Astrocyte (in vitro differentiated cells and primary cell): ENCODE results near the gene ERCC3. TPM values are rescaled to one million over a fixed set of nuclear protein-coding genes. Genes with fewer than 3 reads are reported as not detected.

ENCODE experiments used
- DNase-seq: peaks from one replicate; pipeline ENCODE4 v3.0.0-alpha.2; 2010; ENCODE audit warnings: low read depth
- FAIRE-seq: peaks from 2 replicates; lab custom pipeline; 2011; peaks lifted over from hg19 to GRCh38; lab: Jason Lieb, UNC
- H2AFZ ChIP-seq: 2 replicates; pipeline ENCODE4 v1.6.0; 2012; ENCODE audit warnings: low read depth, low read length, inconsistent platforms
- H3K27ac ChIP-seq: 2 replicates; pipeline ENCODE4 v1.5.1; 2011; ENCODE audit warnings: low read depth, low read length, inconsistent platforms
- H3K27me3 ChIP-seq: 2 replicates; pipeline ENCODE4 v1.6.0; 2011; ENCODE audit warnings: low read length, inconsistent platforms; ENCODE audit not compliant: insufficient read depth
- H3K36me3 ChIP-seq: 2 replicates; pipeline ENCODE4 v1.5.1; 2011; ENCODE audit warnings: low read length, inconsistent platforms; ENCODE audit not compliant: insufficient read depth
- H3K4me1 ChIP-seq: 2 replicates; pipeline ENCODE4 v1.5.1; 2011; ENCODE audit warnings: low read length, inconsistent platforms; ENCODE audit not compliant: insufficient read depth
- H3K4me2 ChIP-seq: 2 replicates; pipeline ENCODE4 v1.6.0; 2012; ENCODE audit warnings: low read length, inconsistent platforms
- H3K4me3 ChIP-seq: 2 replicates; pipeline ENCODE4 v1.5.1; 2011; ENCODE audit warnings: low read depth, mild to moderate bottlenecking, low read length, inconsistent platforms; ENCODE audit not compliant: insufficient read depth
- H3K79me2 ChIP-seq: 2 replicates; pipeline ENCODE4 v1.6.0; 2012; ENCODE audit warnings: mild to moderate bottlenecking, low read length, inconsistent platforms; ENCODE audit not compliant: insufficient read depth
- H3K9ac ChIP-seq: 2 replicates; pipeline ENCODE4 v1.6.0; 2012; ENCODE audit warnings: mild to moderate bottlenecking, low read length, inconsistent platforms
- H3K9me3 ChIP-seq: 2 replicates; pipeline ENCODE4 v1.5.1; 2012; ENCODE audit warnings: low read depth, mild to moderate bottlenecking, low read length, inconsistent platforms; ENCODE audit not compliant: insufficient read depth
- H4K20me1 ChIP-seq: 2 replicates; pipeline ENCODE4 v1.6.0; 2012; ENCODE audit warnings: low read length, inconsistent platforms; ENCODE audit not compliant: insufficient read depth
- H3K27ac Mint-ChIP-seq: one replicate; pipeline ENCODE4 v1.8.0; 2021; ENCODE audit warnings: mild to moderate bottlenecking, mixed read lengths; ENCODE audit not compliant: unreplicated experiment
- H3K27me3 Mint-ChIP-seq: one replicate; pipeline ENCODE4 v1.8.0; 2021; ENCODE audit warnings: low read depth, mixed read lengths; ENCODE audit not compliant: unreplicated experiment
- H3K36me3 Mint-ChIP-seq: one replicate; pipeline ENCODE4 v1.8.0; 2021; ENCODE audit warnings: low read depth, mixed read lengths; ENCODE audit not compliant: unreplicated experiment
- H3K4me1 Mint-ChIP-seq: one replicate; pipeline ENCODE4 v1.8.0; 2021; ENCODE audit warnings: low read depth, mixed read lengths; ENCODE audit not compliant: unreplicated experiment
- H3K4me3 Mint-ChIP-seq: one replicate; pipeline ENCODE4 v1.8.0; 2021; ENCODE audit warnings: mild to moderate bottlenecking, moderate library complexity, mixed read lengths; ENCODE audit not compliant: unreplicated experiment
- H3K9me3 Mint-ChIP-seq: one replicate; pipeline ENCODE4 v1.8.0; 2021; ENCODE audit warnings: mild to moderate bottlenecking, mixed read lengths; ENCODE audit not compliant: unreplicated experiment
- EZH2 ChIP-seq: IDR thresholded peaks from 2 replicates; pipeline ENCODE4 v1.6.1; 2012; ENCODE audit warnings: mild to moderate bottlenecking, low read length, inconsistent platforms; ENCODE audit not compliant: insufficient read depth
- total RNA-seq: library from RNA; stranded (reverse); gene quantifications from 2 replicates; pipeline ENCODE4 v1.2.1, GENCODE V29; 2021
- TF ChIP-seq, protein P1 (sequence below): IDR thresholded peaks from 2 replicates; pipeline ENCODE4 v1.5.1; 2011; ENCODE audit warnings: low read depth, mild to moderate bottlenecking, inconsistent platforms, low read length, moderate library complexity; ENCODE audit not compliant: insufficient read depth

ERCC3 gene
- total RNA-seq, 1 donor from 2014 or later: 34.8 TPM

- no peak for FAIRE-seq
- H3K9ac ChIP-seq: no peak overlapping the region
- Mint-ChIP-seq H3K4me3 (no peak overlapping the region), H3K36me3 (peaks cover 5% of the 10 kb centered on the region), H3K27ac (no peak overlapping the region), H3K4me1 (no peaks in the 10 kb centered on the region), H3K27me3 (no peaks in the 10 kb centered on the region), H3K9me3 (no peaks in the 10 kb centered on the region)
- DNase-seq: no peak
- no peaks in the 10 kb centered on the region for H3K4me1 ChIP-seq
- no peak overlapping the region for H2AFZ ChIP-seq
- H3K27me3 ChIP-seq: no peaks in the 10 kb centered on the region
- H4K20me1 ChIP-seq: no peaks in the 10 kb centered on the region
- no peaks in the 10 kb centered on the region for H3K79me2 ChIP-seq
- no peak overlapping the region for H3K4me2 ChIP-seq
- TF ChIP-seq, protein P1, sequence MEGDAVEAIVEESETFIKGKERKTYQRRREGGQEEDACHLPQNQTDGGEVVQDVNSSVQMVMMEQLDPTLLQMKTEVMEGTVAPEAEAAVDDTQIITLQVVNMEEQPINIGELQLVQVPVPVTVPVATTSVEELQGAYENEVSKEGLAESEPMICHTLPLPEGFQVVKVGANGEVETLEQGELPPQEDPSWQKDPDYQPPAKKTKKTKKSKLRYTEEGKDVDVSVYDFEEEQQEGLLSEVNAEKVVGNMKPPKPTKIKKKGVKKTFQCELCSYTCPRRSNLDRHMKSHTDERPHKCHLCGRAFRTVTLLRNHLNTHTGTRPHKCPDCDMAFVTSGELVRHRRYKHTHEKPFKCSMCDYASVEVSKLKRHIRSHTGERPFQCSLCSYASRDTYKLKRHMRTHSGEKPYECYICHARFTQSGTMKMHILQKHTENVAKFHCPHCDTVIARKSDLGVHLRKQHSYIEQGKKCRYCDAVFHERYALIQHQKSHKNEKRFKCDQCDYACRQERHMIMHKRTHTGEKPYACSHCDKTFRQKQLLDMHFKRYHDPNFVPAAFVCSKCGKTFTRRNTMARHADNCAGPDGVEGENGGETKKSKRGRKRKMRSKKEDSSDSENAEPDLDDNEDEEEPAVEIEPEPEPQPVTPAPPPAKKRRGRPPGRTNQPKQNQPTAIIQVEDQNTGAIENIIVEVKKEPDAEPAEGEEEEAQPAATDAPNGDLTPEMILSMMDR: no peak
- TF ChIP-seq EZH2: no peak
- H3K9me3 ChIP-seq: no peaks in the 10 kb centered on the region
- no peak overlapping the region for H3K4me3 ChIP-seq
- H3K36me3 ChIP-seq: peaks cover 14% of the 10 kb centered on the region
- H3K27ac ChIP-seq: no peak overlapping the region
These were observed 32.5 kb upstream of the ERCC3 start for GRCh38 chr2:127326289-127326945.

- H3K27ac ChIP-seq: no peak overlapping the region
- peaks cover 20% of the 10 kb centered on the region for H3K36me3 ChIP-seq
- Mint-ChIP-seq H3K36me3 (peaks cover 13% of the 10 kb centered on the region), H3K9me3 (peaks cover 6% of the 10 kb centered on the region), H3K27ac (no peak overlapping the region), H3K4me1 (no peaks in the 10 kb centered on the region), H3K4me3 (no peak overlapping the region), H3K27me3 (no peaks in the 10 kb centered on the region)
- no peak overlapping the region for H3K4me2 ChIP-seq
- no peak overlapping the region for H2AFZ ChIP-seq
- H3K27me3 ChIP-seq: no peaks in the 10 kb centered on the region
- FAIRE-seq (peak; percentile 60), DNase-seq (peak; percentile 25)
- TF ChIP-seq EZH2: no peak
- TF ChIP-seq, protein P1: peak; percentile 65
- no peak overlapping the region for H3K4me3 ChIP-seq
- H4K20me1 ChIP-seq: no peaks in the 10 kb centered on the region
- H3K4me1 ChIP-seq: no peaks in the 10 kb centered on the region
- H3K9ac ChIP-seq: no peak overlapping the region
- no peaks in the 10 kb centered on the region for H3K9me3 ChIP-seq
- no peaks in the 10 kb centered on the region for H3K79me2 ChIP-seq
These were observed 30.7 kb upstream of the ERCC3 start for GRCh38 chr2:127324635-127325034.

GRCh38 chr2:127321303-127321702 lies 27.4 kb upstream of the ERCC3 start:
- Histone ChIP-seq H3K4me2 (no peak overlapping the region), H3K27me3 (no peaks in the 10 kb centered on the region), H3K9me3 (no peaks in the 10 kb centered on the region), H3K79me2 (no peaks in the 10 kb centered on the region), H3K4me1 (no peaks in the 10 kb centered on the region), H3K4me3 (no peak overlapping the region), H3K27ac (no peak overlapping the region), H3K36me3 (peaks cover 26% of the 10 kb centered on the region), H4K20me1 (peaks cover 4% of the 10 kb centered on the region), H2AFZ (no peak overlapping the region), H3K9ac (no peak overlapping the region)
- no peak for FAIRE-seq
- Mint-ChIP-seq H3K4me1 (no peaks in the 10 kb centered on the region), H3K27ac (no peak overlapping the region), H3K36me3 (peaks cover 20% of the 10 kb centered on the region), H3K4me3 (no peak overlapping the region), H3K9me3 (peaks cover 6% of the 10 kb centered on the region), H3K27me3 (no peaks in the 10 kb centered on the region)
- no peak for DNase-seq
- TF ChIP-seq EZH2: no peak
- TF ChIP-seq, protein P1: no peak
